ENCODE data around the gene NPFFR2. TPM values are rescaled to one million over a fixed set of nuclear protein-coding genes. Genes with fewer than 3 reads are reported as not detected.

NPFFR2 gene
- total RNA-seq, 4 donors from 2014 or later, result not detected

DNA sequence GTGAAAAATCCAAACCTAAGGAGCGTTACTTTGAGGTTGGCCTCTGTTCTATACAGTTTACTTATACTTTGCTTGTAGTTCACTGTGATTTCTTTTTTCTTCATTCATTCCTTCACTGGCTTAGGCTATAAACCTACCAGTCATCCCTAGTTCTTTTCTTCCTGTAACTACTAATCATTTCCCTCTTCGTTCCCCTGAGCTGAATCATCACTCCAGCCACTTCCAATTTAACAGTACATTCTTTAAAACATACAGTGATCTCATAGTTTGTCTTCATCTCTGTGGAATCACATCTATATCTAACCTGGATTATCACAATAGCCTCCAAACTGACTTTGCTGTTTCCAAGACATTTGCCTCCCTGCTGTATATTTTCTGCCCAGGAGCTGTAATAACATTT is 25.2 kb upstream of the NPFFR2 start:
- in situ Hi-C loops (cut with MboI; ENCODE audit: low sequenced_read_pairs in 4 of 4) (no loop called here), intact Hi-C loops (cut with DNase I; ENCODE audit: low total_unique reads) (no loop called here)
- Histone ChIP-seq H3K27ac (no peak overlapping the region), H3K9me3 (no peaks in the 10 kb centered on the region), H3K27me3 (no peaks in the 10 kb centered on the region), H3K36me3 (no peaks in the 10 kb centered on the region), H3K4me1 (no peaks in the 10 kb centered on the region), H3K4me3 (no peak overlapping the region)
- TF ChIP-seq CTCF (IDR thresholded peaks at IDR 0.05 in 4 of 5, conservative IDR thresholded peaks at IDR 0.05 in 1 of 5) (no peak), POLR2A (IDR thresholded peaks at IDR 0.05) (no peak)
- DNase-seq (no peak), ATAC-seq (no peak)

DNA sequence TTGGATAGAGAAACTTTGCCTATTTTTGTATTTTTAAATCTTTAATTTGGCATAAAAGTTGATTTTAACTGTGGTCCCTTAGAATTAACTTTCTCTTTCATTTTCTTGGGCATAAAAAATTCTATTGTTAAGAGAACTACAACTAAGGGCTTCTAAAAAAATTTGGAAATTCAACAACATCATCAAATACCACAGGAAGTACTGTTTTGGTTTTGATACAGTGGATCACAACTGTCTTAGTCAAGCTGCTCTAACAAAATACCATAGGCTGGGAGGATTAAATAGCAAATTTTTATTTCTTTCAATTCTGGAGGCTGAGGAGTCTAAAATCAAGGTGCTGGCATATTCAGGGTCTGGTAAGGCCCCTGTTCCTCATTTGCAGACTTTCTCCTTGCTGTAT is 19.9 kb upstream of the NPFFR2 start:
- ATAC-seq, result no peak
- TF ChIP-seq POLR2A (IDR thresholded peaks at IDR 0.05) (no peak), CTCF (IDR thresholded peaks at IDR 0.05 in 4 of 5, conservative IDR thresholded peaks at IDR 0.05 in 1 of 5) (no peak)

GRCh38 chr4:72016011-72016410 is 15.8 kb upstream of the NPFFR2 start:
- in situ Hi-C loops (cut with MboI; ENCODE audit: low sequenced_read_pairs in 4 of 4) (no loop called here), intact Hi-C loops (cut with DNase I; ENCODE audit: low total_unique reads) (no loop called here)
- no peak overlapping the region for H3K27ac ChIP-seq
- H3K36me3 ChIP-seq, result no peaks in the 10 kb centered on the region
- no peaks in the 10 kb centered on the region for H3K9me3 ChIP-seq
- no peaks in the 10 kb centered on the region for H3K4me1 ChIP-seq
- DNase-seq, result no peak
- TF ChIP-seq POLR2A (IDR thresholded peaks at IDR 0.05), result no peak
- no peak for TF ChIP-seq CTCF (IDR thresholded peaks at IDR 0.05 in 4 of 5, conservative IDR thresholded peaks at IDR 0.05 in 1 of 5)
- no peak for ATAC-seq
- H3K4me3 ChIP-seq, result no peak overlapping the region
- H3K27me3 ChIP-seq, result no peaks in the 10 kb centered on the region

More for the DNA sequence above, 19.9 kb upstream of the NPFFR2 start:
- Histone ChIP-seq H3K4me3 (no peak overlapping the region), H3K27ac (no peak overlapping the region), H3K9me3 (no peaks in the 10 kb centered on the region), H3K36me3 (no peaks in the 10 kb centered on the region), H3K4me1 (no peaks in the 10 kb centered on the region), H3K27me3 (no peaks in the 10 kb centered on the region)
- in situ Hi-C loops (cut with MboI; ENCODE audit: low sequenced_read_pairs in 4 of 4), result no loop called here
- DNase-seq, result no peak
- intact Hi-C loops (cut with DNase I; ENCODE audit: low total_unique reads), result no loop called here

- Histone ChIP-seq H3K4me1 (no peaks in the 10 kb centered on the region), H3K27ac (no peak overlapping the region), H3K27me3 (no peaks in the 10 kb centered on the region), H3K36me3 (no peaks in the 10 kb centered on the region), H3K4me3 (no peak overlapping the region), H3K9me3 (no peaks in the 10 kb centered on the region)
- no peak for TF ChIP-seq POLR2A (IDR thresholded peaks at IDR 0.05)
- TF ChIP-seq CTCF (IDR thresholded peaks at IDR 0.05 in 4 of 5, conservative IDR thresholded peaks at IDR 0.05 in 1 of 5), result no peak
- DNase-seq, result no peak
- in situ Hi-C loops (cut with MboI; ENCODE audit: low sequenced_read_pairs in 4 of 4) (no loop called here), intact Hi-C loops (cut with DNase I; ENCODE audit: low total_unique reads) (no loop called here)
- no peak for ATAC-seq
Measured at GRCh38 chr4:72019688-72020087, 12.1 kb upstream of the NPFFR2 start.

DNA sequence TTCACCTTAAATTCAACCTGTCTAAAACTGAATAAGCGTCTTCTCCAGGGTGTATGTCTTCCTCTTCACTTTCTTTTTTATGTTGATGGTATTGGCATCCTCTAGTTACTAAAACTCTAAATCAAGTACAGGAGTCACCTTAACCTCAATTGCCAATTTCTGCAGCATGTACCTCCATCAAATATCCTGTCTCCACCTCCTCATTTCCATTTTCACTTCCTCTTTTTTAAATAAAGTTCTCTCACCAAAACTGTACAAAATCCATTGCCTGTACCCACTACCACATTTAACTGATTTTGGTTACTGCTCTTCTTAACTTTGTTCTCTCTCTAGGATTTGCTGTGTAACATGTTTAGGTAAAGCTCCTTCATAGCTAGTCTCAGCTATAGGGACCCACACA is 9.2 kb upstream of the NPFFR2 start:
- Histone ChIP-seq H3K27me3 (no peaks in the 10 kb centered on the region), H3K9me3 (no peaks in the 10 kb centered on the region), H3K36me3 (no peaks in the 10 kb centered on the region), H3K27ac (no peak overlapping the region), H3K4me3 (no peak overlapping the region), H3K4me1 (no peaks in the 10 kb centered on the region)
- DNase-seq (no peak), ATAC-seq (no peak)
- TF ChIP-seq POLR2A (IDR thresholded peaks at IDR 0.05), result no peak
- no peak for TF ChIP-seq CTCF (IDR thresholded peaks at IDR 0.05 in 4 of 5, conservative IDR thresholded peaks at IDR 0.05 in 1 of 5)
- in situ Hi-C loops (cut with MboI; ENCODE audit: low sequenced_read_pairs in 4 of 4) (no loop called here), intact Hi-C loops (cut with DNase I; ENCODE audit: low total_unique reads) (no loop called here)
